Measurements from ENCODE around the gene HLA-DRB5.
"Not testable (repeated sequence)": the region's sequence is repeated elsewhere in the genome, so short reads cannot be mapped to it uniquely, and the experiment has no call there.

HLA-DRB5 gene

GRCh38 chr6:32554116-32554965 lies 24.3 kb upstream of the HLA-DRB5 start:
- Histone ChIP-seq H3K4me1 (ENCODE audit: control insufficient read depth, insufficient read depth, low read length, unreplicated experiment) (no peaks in the 10 kb centered on the region), H3K27me3 (ENCODE audit: insufficient read depth, low read length) (peaks cover 6% of the 10 kb centered on the region), H3K27ac (ENCODE audit: low read depth, low read length) (no peak overlapping the region), H2AFZ (ENCODE audit: low read length, unreplicated experiment) (no peak overlapping the region), H3K36me3 (ENCODE audit: insufficient read depth, low read length) (no peaks in the 10 kb centered on the region), H3K79me2 (ENCODE audit: control insufficient read depth, insufficient read depth, low read length, unreplicated experiment) (no peaks in the 10 kb centered on the region), H3K4me3 (ENCODE audit: low read depth, low read length) (no peak overlapping the region)

- Histone ChIP-seq H3K27me3 (ENCODE audit: insufficient read depth, low read length) (no peaks in the 10 kb centered on the region), H3K4me3 (ENCODE audit: low read depth, low read length) (no peak overlapping the region), H3K27ac (ENCODE audit: low read depth, low read length) (no peak overlapping the region), H3K36me3 (ENCODE audit: insufficient read depth, low read length) (no peaks in the 10 kb centered on the region), H2AFZ (ENCODE audit: low read length, unreplicated experiment) (no peak overlapping the region), H3K4me1 (ENCODE audit: control insufficient read depth, insufficient read depth, low read length, unreplicated experiment) (no peaks in the 10 kb centered on the region), H3K79me2 (ENCODE audit: control insufficient read depth, insufficient read depth, low read length, unreplicated experiment) (no peaks in the 10 kb centered on the region)
Observed at GRCh38 chr6:32553037-32553742, 23.1 kb upstream of the HLA-DRB5 start.

- 0 out of 2 replicates have a peak, but pooled peaks cover under 1% of the 10 kb centered on the region for H3K27me3 ChIP-seq (ENCODE audit: insufficient read depth, low read length)
- no peak overlapping the region for H2AFZ ChIP-seq (ENCODE audit: low read length, unreplicated experiment)
- no peak overlapping the region for H3K4me3 ChIP-seq (ENCODE audit: low read depth, low read length)
- no peaks in the 10 kb centered on the region for H3K4me1 ChIP-seq (ENCODE audit: control insufficient read depth, insufficient read depth, low read length, unreplicated experiment)
- H3K27ac ChIP-seq (ENCODE audit: low read depth, low read length) = no peak overlapping the region
- no peaks in the 10 kb centered on the region for H3K79me2 ChIP-seq (ENCODE audit: control insufficient read depth, insufficient read depth, low read length, unreplicated experiment)
- H3K36me3 ChIP-seq (ENCODE audit: insufficient read depth, low read length) = no peaks in the 10 kb centered on the region
Observed at GRCh38 chr6:32551410-32551809, 21.3 kb upstream of the HLA-DRB5 start.

GRCh38 chr6:32539839-32540238 lies 9.8 kb upstream of the HLA-DRB5 start:
- Histone ChIP-seq H3K4me1 (ENCODE audit: control insufficient read depth, insufficient read depth, low read length, unreplicated experiment) (no peaks in the 10 kb centered on the region), H3K79me2 (ENCODE audit: control insufficient read depth, insufficient read depth, low read length, unreplicated experiment) (no peaks in the 10 kb centered on the region), H3K36me3 (ENCODE audit: insufficient read depth, low read length) (no peaks in the 10 kb centered on the region), H2AFZ (ENCODE audit: low read length, unreplicated experiment) (no peak overlapping the region), H3K27ac (ENCODE audit: low read depth, low read length) (no peak overlapping the region), H3K27me3 (ENCODE audit: insufficient read depth, low read length) (no peaks in the 10 kb centered on the region; the same call in 1 of the 2 replicates), H3K4me3 (ENCODE audit: low read depth, low read length) (no peak overlapping the region)

GRCh38 chr6:32530431-32530793 lies 325 bp upstream of the HLA-DRB5 start:
- not testable (repeated sequence) for H3K27ac ChIP-seq (ENCODE audit: low read depth, low read length)

GRCh38 chr6:32522302-32523047 lies 7.6 kb downstream of the HLA-DRB5 start:
- Histone ChIP-seq H3K79me2 (ENCODE audit: control insufficient read depth, insufficient read depth, low read length, unreplicated experiment) (no peaks in the 10 kb centered on the region), H3K4me1 (ENCODE audit: control insufficient read depth, insufficient read depth, low read length, unreplicated experiment) (no peaks in the 10 kb centered on the region), H3K27me3 (ENCODE audit: insufficient read depth, low read length) (no peaks in the 10 kb centered on the region), H2AFZ (ENCODE audit: low read length, unreplicated experiment) (no peak overlapping the region), H3K27ac (ENCODE audit: low read depth, low read length) (no peak overlapping the region), H3K4me3 (ENCODE audit: low read depth, low read length) (no peak overlapping the region), H3K36me3 (ENCODE audit: insufficient read depth, low read length) (no peaks in the 10 kb centered on the region)

More at GRCh38 chr6:32530431-32530793, 325 bp upstream of the HLA-DRB5 start:
- not testable (repeated sequence) for H3K27me3 ChIP-seq (ENCODE audit: insufficient read depth, low read length); H3K36me3 ChIP-seq (ENCODE audit: insufficient read depth, low read length); H2AFZ ChIP-seq (ENCODE audit: low read length, unreplicated experiment); H3K79me2 ChIP-seq (ENCODE audit: control insufficient read depth, insufficient read depth, low read length, unreplicated experiment); H3K4me1 ChIP-seq (ENCODE audit: control insufficient read depth, insufficient read depth, low read length, unreplicated experiment); H3K4me3 ChIP-seq (ENCODE audit: low read depth, low read length)

- no peak overlapping the region for H3K4me3 ChIP-seq (ENCODE audit: low read depth, low read length)
Observed at GRCh38 chr6:32519910-32520258, 10.2 kb downstream of the HLA-DRB5 start.

GRCh38 chr6:32519118-32519909 lies 10.8 kb downstream of the HLA-DRB5 start:
- H3K27me3 ChIP-seq (ENCODE audit: insufficient read depth, low read length) = no peaks in the 10 kb centered on the region
- no peak overlapping the region for H2AFZ ChIP-seq (ENCODE audit: low read length, unreplicated experiment)
- H3K36me3 ChIP-seq (ENCODE audit: insufficient read depth, low read length) = no peaks in the 10 kb centered on the region
- H3K79me2 ChIP-seq (ENCODE audit: control insufficient read depth, insufficient read depth, low read length, unreplicated experiment) = no peaks in the 10 kb centered on the region
- H3K4me3 ChIP-seq (ENCODE audit: low read depth, low read length) = no peak overlapping the region
- H3K4me1 ChIP-seq (ENCODE audit: control insufficient read depth, insufficient read depth, low read length, unreplicated experiment) = no peaks in the 10 kb centered on the region
- no peak overlapping the region for H3K27ac ChIP-seq (ENCODE audit: low read depth, low read length)

More at GRCh38 chr6:32519910-32520258, 10.2 kb downstream of the HLA-DRB5 start:
- Histone ChIP-seq H3K79me2 (ENCODE audit: control insufficient read depth, insufficient read depth, low read length, unreplicated experiment) (no peaks in the 10 kb centered on the region), H3K4me1 (ENCODE audit: control insufficient read depth, insufficient read depth, low read length, unreplicated experiment) (no peaks in the 10 kb centered on the region), H3K27ac (ENCODE audit: low read depth, low read length) (no peak overlapping the region), H3K27me3 (ENCODE audit: insufficient read depth, low read length) (no peaks in the 10 kb centered on the region), H3K36me3 (ENCODE audit: insufficient read depth, low read length) (no peaks in the 10 kb centered on the region), H2AFZ (ENCODE audit: low read length, unreplicated experiment) (no peak overlapping the region)

GRCh38 chr6:32517654-32518445 lies 12.2 kb downstream of the HLA-DRB5 start:
- Histone ChIP-seq H3K79me2 (ENCODE audit: control insufficient read depth, insufficient read depth, low read length, unreplicated experiment) (no peaks in the 10 kb centered on the region), H3K4me1 (ENCODE audit: control insufficient read depth, insufficient read depth, low read length, unreplicated experiment) (no peaks in the 10 kb centered on the region), H2AFZ (ENCODE audit: low read length, unreplicated experiment) (no peak overlapping the region), H3K4me3 (ENCODE audit: low read depth, low read length) (no peak overlapping the region), H3K36me3 (ENCODE audit: insufficient read depth, low read length) (no peaks in the 10 kb centered on the region), H3K27me3 (ENCODE audit: insufficient read depth, low read length) (no peaks in the 10 kb centered on the region), H3K27ac (ENCODE audit: low read depth, low read length) (no peak overlapping the region)

All from ACC112 (cell line).